ENCODE data around the gene TGDS. TPM values are rescaled to one million over a fixed set of nuclear protein-coding genes. Genes with fewer than 3 reads are reported as not detected.

The TGDS gene
- total RNA-seq, 1 experiment from 2014 or later, result 9.0 TPM

- H3K36me3 ChIP-seq (ENCODE audit: low read depth, low read length), result peaks cover 21% of the 10 kb centered on the region
- POLR2A ChIA-PET (ENCODE audit: unreplicated experiment), result interaction anchor here (0.6 kb wide), 1 partner anchor 256 kb away, joined by 3 read pairs; no protein-coding TSS in a partner anchor
- H2AFZ ChIP-seq (ENCODE audit: low read length), result no peak overlapping the region
- H3K27me3 ChIP-seq (ENCODE audit: low read length), result no peaks in the 10 kb centered on the region
- H3K9ac ChIP-seq (ENCODE audit: low read length), result no peak overlapping the region
- ATAC-seq (no peak), DNase-seq (no peak)
- H3K27ac ChIP-seq (ENCODE audit: low read length), result no peak overlapping the region
- intact Hi-C loops (cut with micrococcal nuclease), result no loop called here
- H4K20me1 ChIP-seq (ENCODE audit: low read length), result no peaks in the 10 kb centered on the region
- BruUV-seq (replicated peaks), result no TSS peak
- peaks cover 4% of the 10 kb centered on the region; the same call in 1 of the 2 replicates for H3K4me1 ChIP-seq (ENCODE audit: insufficient read depth, low read length)
- H3K9me2 ChIP-seq (replicated peaks; ENCODE audit: low read length), result no peaks in the 10 kb centered on the region
- CTCF ChIA-PET, result no interaction called here
- H3F3A ChIP-seq (ENCODE audit: low read length, unreplicated experiment), result no peaks in the 10 kb centered on the region
- H3K9me3 ChIP-seq (ENCODE audit: low read length), result no peaks in the 10 kb centered on the region
- H3K4me2 ChIP-seq (ENCODE audit: low read length), result no peak overlapping the region
- no peaks in the 10 kb centered on the region for H3K79me2 ChIP-seq (ENCODE audit: low read length)
- TF ChIP-seq EZH2 (IDR thresholded peaks at IDR 0.05; ENCODE audit: low read length, unreplicated experiment) (no peak), CTCF (conservative IDR thresholded peaks at IDR 0.05; ENCODE audit: low read depth, low read length) (no peak), EZH2phosphoT487 (IDR thresholded peaks at IDR 0.05; ENCODE audit: borderline replicate concordance, low read length) (no peak)
- H3K4me3 ChIP-seq (ENCODE audit: low read length), result no peak overlapping the region
These were observed 9.6 kb downstream of the TGDS start for GRCh38 chr13:94586371-94586770.

- Histone ChIP-seq H3K79me2 (ENCODE audit: low read length) (no peaks in the 10 kb centered on the region), H2AFZ (ENCODE audit: low read length) (no peak overlapping the region), H3K4me3 (ENCODE audit: low read length) (no peak overlapping the region), H3K4me1 (ENCODE audit: insufficient read depth, low read length) (peaks cover 4% of the 10 kb centered on the region; the same call in 1 of the 2 replicates), H3F3A (ENCODE audit: low read length, unreplicated experiment) (no peaks in the 10 kb centered on the region), H3K4me2 (ENCODE audit: low read length) (no peak overlapping the region), H4K20me1 (ENCODE audit: low read length) (no peaks in the 10 kb centered on the region), H3K9me2 (replicated peaks; ENCODE audit: low read length) (no peaks in the 10 kb centered on the region), H3K9me3 (ENCODE audit: low read length) (no peaks in the 10 kb centered on the region), H3K9ac (ENCODE audit: low read length) (no peak overlapping the region), H3K36me3 (ENCODE audit: low read depth, low read length) (peaks cover 25% of the 10 kb centered on the region), H3K27me3 (ENCODE audit: low read length) (no peaks in the 10 kb centered on the region), H3K27ac (ENCODE audit: low read length) (no peak overlapping the region)
- POLR2A ChIA-PET (ENCODE audit: unreplicated experiment), result interaction anchor here (0.6 kb wide), 1 partner anchor 257 kb away, joined by 3 read pairs; no protein-coding TSS in a partner anchor
- BruUV-seq (replicated peaks), result no TSS peak
- no peak for TF ChIP-seq EZH2 (IDR thresholded peaks at IDR 0.05; ENCODE audit: low read length, unreplicated experiment)
- no peak for TF ChIP-seq CTCF (conservative IDR thresholded peaks at IDR 0.05; ENCODE audit: low read depth, low read length)
- TF ChIP-seq EZH2phosphoT487 (IDR thresholded peaks at IDR 0.05; ENCODE audit: borderline replicate concordance, low read length), result no peak
- ATAC-seq (no peak), DNase-seq (no peak)
- CTCF ChIA-PET, result no interaction called here
- intact Hi-C loops (cut with micrococcal nuclease), result no loop called here
These were observed 10.3 kb downstream of the TGDS start for GRCh38 chr13:94585543-94586101.

- Histone ChIP-seq H3K4me2 (ENCODE audit: low read length) (no peak overlapping the region), H3K4me1 (ENCODE audit: insufficient read depth, low read length) (peaks cover 4% of the 10 kb centered on the region; the same call in 1 of the 2 replicates), H3F3A (ENCODE audit: low read length, unreplicated experiment) (no peaks in the 10 kb centered on the region), H3K9ac (ENCODE audit: low read length) (no peak overlapping the region), H3K9me2 (replicated peaks; ENCODE audit: low read length) (no peaks in the 10 kb centered on the region), H3K9me3 (ENCODE audit: low read length) (no peaks in the 10 kb centered on the region), H3K79me2 (ENCODE audit: low read length) (no peaks in the 10 kb centered on the region), H2AFZ (ENCODE audit: low read length) (no peak overlapping the region), H4K20me1 (ENCODE audit: low read length) (no peaks in the 10 kb centered on the region), H3K4me3 (ENCODE audit: low read length) (no peak overlapping the region), H3K27me3 (ENCODE audit: low read length) (no peaks in the 10 kb centered on the region), H3K36me3 (ENCODE audit: low read depth, low read length) (peaks cover 38% of the 10 kb centered on the region), H3K27ac (ENCODE audit: low read length) (no peak overlapping the region)
- ChIA-PET CTCF (no interaction called here), POLR2A (ENCODE audit: unreplicated experiment) (no interaction called here)
- no peak for TF ChIP-seq EZH2 (IDR thresholded peaks at IDR 0.05; ENCODE audit: low read length, unreplicated experiment)
- TF ChIP-seq CTCF (conservative IDR thresholded peaks at IDR 0.05; ENCODE audit: low read depth, low read length), result no peak
- TF ChIP-seq EZH2phosphoT487 (IDR thresholded peaks at IDR 0.05; ENCODE audit: borderline replicate concordance, low read length), result no peak
- ATAC-seq, result no peak; the same call in 1 of the 2 replicates
- intact Hi-C loops (cut with micrococcal nuclease), result no loop called here
- BruUV-seq (replicated peaks), result no TSS peak
- peak; percentile 2 for DNase-seq
These were observed 12.0 kb downstream of the TGDS start for GRCh38 chr13:94583926-94584325.

All from PC-3 (cell line).